Tibial nerve (tissue), 3 donors: ENCODE results near the gene AKAP8L.

Experiments
- CTCF ChIP-seq, 5 experiments: fragments of 200-600 bp in 3 of 5; fragments of 450-650 bp in 2 of 5; sonication (generic) in 3 of 5; IDR thresholded peaks; one replicate each; pipeline ENCODE4 v1.5.1; 2016 to 2019; ENCODE audit warnings: antibody characterized with exemption in 5 of 5, mild to moderate bottlenecking in 3 of 5, moderate library complexity in 2 of 5
- POLR2A ChIP-seq, 2 donors: fragments of 450-650 bp; IDR thresholded peaks; one replicate each; pipeline ENCODE4 v1.6.1; 2017; ENCODE audit warnings: antibody characterized with exemption in 2 of 2, mild to moderate bottlenecking in 2 of 2, moderate library complexity in 2 of 2

DNA sequence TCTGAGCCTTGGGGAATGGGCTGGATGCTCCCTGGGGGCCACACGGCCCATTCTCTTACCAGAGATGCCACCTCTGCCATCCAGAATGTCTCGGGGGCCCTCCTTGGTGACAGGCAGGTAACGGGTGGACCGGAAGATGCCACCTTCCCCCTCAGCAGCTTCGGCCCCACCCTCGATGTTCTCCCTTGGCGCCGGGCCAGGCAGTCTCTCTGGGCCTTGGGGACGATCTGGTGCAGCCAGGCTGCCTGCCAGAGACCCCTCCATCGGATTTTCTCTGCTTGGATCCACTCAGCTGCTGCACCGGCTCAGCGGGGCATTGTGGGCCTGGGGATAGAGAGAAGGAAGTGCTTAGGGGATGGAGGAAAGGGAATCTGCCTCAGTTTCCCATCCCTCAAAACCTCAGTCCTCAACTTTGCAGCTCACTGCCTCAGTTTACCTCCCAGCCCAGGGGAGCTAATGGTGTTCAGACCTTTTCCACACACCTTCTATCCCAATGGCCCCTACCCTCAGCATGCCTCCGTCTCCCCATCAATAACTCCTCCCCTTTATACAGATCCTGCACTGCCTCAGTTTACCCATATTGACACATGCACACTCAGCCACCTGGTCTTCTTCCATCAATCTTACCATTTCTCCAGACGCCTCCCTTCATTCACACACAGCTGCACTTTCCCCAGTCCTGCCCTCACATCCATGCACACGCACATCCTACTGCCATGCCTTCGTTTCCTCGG, 29.4 kb upstream of the AKAP8L start:
- TF ChIP-seq CTCF (IDR thresholded peaks at IDR 0.05) (no peak), POLR2A (IDR thresholded peaks at IDR 0.05) (no peak)
